Gastroesophageal sphincter (tissue), 4 donors: ENCODE results near the gene PPIH. TPM values are rescaled to one million over a fixed set of nuclear protein-coding genes. Genes with fewer than 3 reads are reported as not detected.
"Not testable (repeated sequence)": the region's sequence is repeated elsewhere in the genome, so short reads cannot be mapped to it uniquely, and the experiment has no call there.

Experiments
- ATAC-seq: fragments of 150-250 bp; one replicate; pipeline ENCODE4 v1.9.1; 2016; ENCODE audit warnings: mild to moderate bottlenecking, moderate library complexity
- H3K27ac ChIP-seq, 4 donors: fragments of 200-600 bp; sonication (generic) in 3 of 4; 1 replicate in 3 of 4; 2 replicates in 1 of 4; pipeline ENCODE4 v1.5.1; 2016 to 2019
- H3K27me3 ChIP-seq: fragments of 200-600 bp; sonication (generic); one replicate; pipeline ENCODE4 v1.5.1; 2019
- H3K36me3 ChIP-seq, 2 donors: fragments of 200-600 bp; sonication (generic); one replicate each; pipeline ENCODE4 v1.5.1; 2019; ENCODE audit warnings: control low read depth in 1 of 2
- H3K4me1 ChIP-seq, 3 donors: fragments of 200-600 bp; sonication (generic); 1 replicate in 2 of 3; 2 replicates in 1 of 3; pipeline ENCODE4 v1.5.1; 2016 to 2019; ENCODE audit warnings: control low read depth in 2 of 3
- H3K4me3 ChIP-seq, 2 donors: fragments of 200-600 bp; sonication (generic); one replicate each; pipeline ENCODE4 v1.5.1; 2019; ENCODE audit warnings: mild to moderate bottlenecking in 1 of 2, moderate library complexity in 1 of 2
- H3K9me3 ChIP-seq, 3 donors: fragments of 200-600 bp; sonication (generic); one replicate each; pipeline ENCODE4 v1.5.1; 2017 to 2019; ENCODE audit warnings: control low read depth in 2 of 3
- EP300 ChIP-seq: sonication (generic); formaldehyde crosslinking; IDR thresholded peaks from one replicate; pipeline ENCODE4 v1.6.1; 2017; ENCODE audit warnings: antibody characterized with exemption, mild to moderate bottlenecking
- POLR2A ChIP-seq, 2 donors: fragments of 450-650 bp; IDR thresholded peaks; one replicate each; pipeline ENCODE4 v1.6.1; 2017; ENCODE audit warnings: antibody characterized with exemption in 2 of 2, mild to moderate bottlenecking in 2 of 2, moderate library complexity in 1 of 2
- POLR2AphosphoS5 ChIP-seq: sonication (generic); formaldehyde crosslinking; IDR thresholded peaks from one replicate; pipeline ENCODE4 v1.6.1; 2017; ENCODE audit warnings: antibody characterized with exemption
- WGBS, 2 donors: methylation state at CpG; one replicate each; pipeline ENCODE4 v1.1.5; 2018; ENCODE audit warnings: low coverage in 1 of 2; 5-methylcytosine and 5-hydroxymethylcytosine counted together
- total RNA-seq, 4 donors: library from RNA; depleted of rRNA; stranded (reverse); fragments of >200 nt; gene quantifications; one replicate each; pipeline ENCODE4 v1.1.0, GENCODE V29; 2016
- TF ChIP-seq, protein P1 (sequence below), 4 experiments: fragments of 200-600 bp in 2 of 4; fragments of 450-650 bp in 2 of 4; sonication (generic) in 1 of 4; IDR thresholded peaks; one replicate each; pipeline ENCODE4 v1.5.1; 2017 to 2019; ENCODE audit warnings: antibody characterized with exemption in 4 of 4, mild to moderate bottlenecking in 2 of 4, moderate library complexity in 2 of 4

The PPIH gene
- total RNA-seq, 4 donors from 2014 or later: 15.0 to 33.3 (median 21.0) TPM

DNA sequence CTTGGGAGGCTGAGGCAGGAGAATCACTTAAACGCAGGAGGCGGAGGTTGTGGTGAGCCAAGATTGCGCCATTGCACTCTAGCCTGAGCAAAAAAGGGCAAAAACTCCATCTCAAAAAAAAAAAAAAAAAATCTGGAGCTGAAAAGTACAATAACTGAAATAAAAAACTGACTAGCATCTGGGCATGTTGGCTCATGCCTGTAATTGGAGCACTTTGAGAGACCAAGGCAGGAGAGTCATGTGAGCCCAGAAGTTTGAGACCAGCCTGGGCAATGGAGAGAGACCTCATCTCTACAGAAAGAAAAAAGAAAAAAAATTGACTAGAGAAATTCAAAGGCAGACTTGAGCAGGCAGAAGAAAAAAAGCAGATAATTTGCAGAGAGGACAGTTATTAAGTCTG lies 63.7 kb downstream of the PPIH start:
- no peak overlapping the region for H3K27ac ChIP-seq
- TF ChIP-seq POLR2AphosphoS5: no peak
- TF ChIP-seq POLR2A (IDR thresholded peaks at IDR 0.05): no peak
- TF ChIP-seq EP300: no peak
- TF ChIP-seq, protein P1, sequence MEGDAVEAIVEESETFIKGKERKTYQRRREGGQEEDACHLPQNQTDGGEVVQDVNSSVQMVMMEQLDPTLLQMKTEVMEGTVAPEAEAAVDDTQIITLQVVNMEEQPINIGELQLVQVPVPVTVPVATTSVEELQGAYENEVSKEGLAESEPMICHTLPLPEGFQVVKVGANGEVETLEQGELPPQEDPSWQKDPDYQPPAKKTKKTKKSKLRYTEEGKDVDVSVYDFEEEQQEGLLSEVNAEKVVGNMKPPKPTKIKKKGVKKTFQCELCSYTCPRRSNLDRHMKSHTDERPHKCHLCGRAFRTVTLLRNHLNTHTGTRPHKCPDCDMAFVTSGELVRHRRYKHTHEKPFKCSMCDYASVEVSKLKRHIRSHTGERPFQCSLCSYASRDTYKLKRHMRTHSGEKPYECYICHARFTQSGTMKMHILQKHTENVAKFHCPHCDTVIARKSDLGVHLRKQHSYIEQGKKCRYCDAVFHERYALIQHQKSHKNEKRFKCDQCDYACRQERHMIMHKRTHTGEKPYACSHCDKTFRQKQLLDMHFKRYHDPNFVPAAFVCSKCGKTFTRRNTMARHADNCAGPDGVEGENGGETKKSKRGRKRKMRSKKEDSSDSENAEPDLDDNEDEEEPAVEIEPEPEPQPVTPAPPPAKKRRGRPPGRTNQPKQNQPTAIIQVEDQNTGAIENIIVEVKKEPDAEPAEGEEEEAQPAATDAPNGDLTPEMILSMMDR (IDR thresholded peaks at IDR 0.05): no peak
- no peaks in the 10 kb centered on the region for H3K9me3 ChIP-seq
- WGBS, 2 donors: 86% methylated on average over 3 of the region's 3 CpGs; no CpG with 5 or more reads in 1 of the 2 donors
- H3K27me3 ChIP-seq: no peaks in the 10 kb centered on the region
- no peaks in the 10 kb centered on the region for H3K4me1 ChIP-seq
- no peak overlapping the region for H3K4me3 ChIP-seq
- peaks cover 0 to 9% of the 10 kb centered on the region in 2 donors for H3K36me3 ChIP-seq
- no peak for ATAC-seq

DNA sequence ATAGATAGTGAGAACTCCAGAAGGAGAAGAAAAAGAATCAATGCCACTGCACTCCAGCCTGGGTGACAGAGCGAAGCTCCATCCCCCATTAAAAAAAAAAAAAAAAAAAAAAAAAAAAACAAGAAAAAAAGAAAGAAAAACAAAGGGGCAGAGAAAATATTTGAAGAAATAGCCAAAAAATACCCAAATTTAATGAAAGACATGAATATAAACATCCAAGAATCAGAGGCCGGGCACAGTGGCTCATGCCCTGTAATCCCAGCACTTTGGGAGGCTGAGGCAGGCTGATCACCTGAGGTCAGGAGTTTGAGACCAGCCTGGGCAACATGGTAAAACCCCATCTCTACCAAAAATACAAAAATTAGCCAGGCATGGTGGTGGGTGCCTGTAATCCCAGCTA lies 64.2 kb downstream of the PPIH start:
- H3K4me1 ChIP-seq, H3K4me3 ChIP-seq, H3K27me3 ChIP-seq, ATAC-seq, H3K9me3 ChIP-seq, H3K27ac ChIP-seq, H3K36me3 ChIP-seq: not testable (repeated sequence)
- 100% methylated on average over 1 of the region's 2 CpGs for WGBS, 2 donors

DNA sequence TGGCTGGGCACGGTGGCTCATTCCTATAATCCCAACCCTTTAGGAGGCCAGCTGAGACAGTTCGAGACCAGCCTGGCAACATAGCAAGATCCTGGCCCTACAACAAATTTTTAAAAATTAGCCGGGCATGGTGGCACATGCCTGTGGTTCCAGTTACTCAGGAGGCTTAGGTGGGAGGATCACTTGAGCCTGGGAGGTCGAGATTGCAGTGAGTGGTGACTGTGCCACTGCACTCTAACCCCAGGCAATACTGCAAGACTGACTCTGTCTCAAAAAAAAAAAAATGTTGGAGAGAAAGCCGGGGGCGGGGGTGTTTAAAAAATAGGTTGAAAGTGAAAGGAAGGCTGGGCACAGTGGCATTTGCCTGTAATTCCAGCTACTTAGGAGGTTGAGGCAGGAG lies 65.3 kb downstream of the PPIH start:
- WGBS, 2 donors: 52 to 76% methylated on average over 3 of the region's 6 CpGs

DNA sequence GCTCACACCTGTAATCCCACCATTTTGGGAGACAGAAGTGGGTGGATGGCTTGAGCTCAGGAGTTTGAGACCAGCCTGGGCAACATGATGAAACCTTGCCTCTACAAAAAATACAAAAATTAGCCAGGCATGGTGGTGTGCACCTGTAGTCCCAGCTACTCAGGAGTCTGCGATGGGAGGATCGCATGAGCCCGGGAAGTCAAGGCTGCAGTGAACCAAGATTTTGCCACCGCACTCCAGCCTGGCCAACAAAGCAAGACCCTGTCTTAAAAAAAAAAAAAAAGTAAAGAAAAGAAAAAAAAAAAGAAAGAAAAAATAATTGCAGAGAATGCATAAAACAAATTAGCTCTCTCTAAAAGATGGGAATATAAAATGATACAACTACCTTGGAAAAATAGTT lies 67.6 kb downstream of the PPIH start:
- 90 to 96% methylated on average over 4 of the region's 4 CpGs for WGBS, 2 donors

More for the DNA sequence above, 65.3 kb downstream of the PPIH start:
- no peak for ATAC-seq
- TF ChIP-seq, protein P1 (IDR thresholded peaks at IDR 0.05): no peak
- no peak for TF ChIP-seq POLR2AphosphoS5
- no peak for TF ChIP-seq EP300
- TF ChIP-seq POLR2A (IDR thresholded peaks at IDR 0.05): no peak
- H3K4me3 ChIP-seq: no peak overlapping the region
- H3K36me3 ChIP-seq: no peaks in the 10 kb centered on the region
- H3K9me3 ChIP-seq: no peaks in the 10 kb centered on the region
- H3K27ac ChIP-seq: no peak overlapping the region
- no peaks in the 10 kb centered on the region for H3K27me3 ChIP-seq
- no peaks in the 10 kb centered on the region for H3K4me1 ChIP-seq

More for the DNA sequence above, 67.6 kb downstream of the PPIH start:
- H3K27ac ChIP-seq, ATAC-seq, H3K27me3 ChIP-seq, H3K9me3 ChIP-seq, H3K36me3 ChIP-seq, H3K4me3 ChIP-seq, H3K4me1 ChIP-seq: not testable (repeated sequence)

Other genes starting within 250 kb of the PPIH start
- 1 to 10 TPM in 1 of 4 donors, under 1 TPM in 1, not detected in 2; 0.31 to 1.9 TPM for gene ZMYND12, start 202.4 kb upstream of the PPIH start, total RNA-seq
- gene PPCS, start 201.9 kb upstream of the PPIH start, total RNA-seq: 10 to 100 TPM; 51.7 to 94.9 (median 84.7) TPM
- gene CCDC30, start 195.1 kb upstream of the PPIH start, total RNA-seq: 1 to 10 TPM; 1.1 to 2.7 (median 2.5) TPM
- 100 to 1,000 TPM; 625 to 985 (median 777) TPM for gene YBX1, start 24.0 kb downstream of the PPIH start, total RNA-seq
- gene CLDN19, start 81.8 kb downstream of the PPIH start, total RNA-seq: 1 to 10 TPM in 1 of 4 donors, not detected in 3; 1.5 TPM
- gene P3H1, start 108.6 kb downstream of the PPIH start, total RNA-seq: 10 to 100 TPM; 21.7 to 27.4 (median 23.0) TPM
- 1 to 10 TPM; 4.0 to 8.8 (median 8.0) TPM for gene C1orf50, start 108.8 kb downstream of the PPIH start, total RNA-seq
- gene TMEM269, start 126.6 kb downstream of the PPIH start, total RNA-seq: under 1 TPM in 1 of 4 donors, not detected in 3; 0.12 TPM
- 10 to 100 TPM in 2 of 4 donors, 1 to 10 TPM in 2; 9.4 to 14.6 (median 10.5) TPM for gene ERMAP, start 158.7 kb downstream of the PPIH start, total RNA-seq
- 10 to 100 TPM; 21.3 to 36.5 (median 22.6) TPM for gene SVBP, start 159.0 kb downstream of the PPIH start, total RNA-seq
- gene ZNF691, start 188.2 kb downstream of the PPIH start, total RNA-seq: 10 to 100 TPM; 11.2 to 22.4 (median 13.8) TPM